ENCODE results near the gene WDTC1. TPM values are rescaled to one million over a fixed set of nuclear protein-coding genes. Genes with fewer than 3 reads are reported as not detected.

The WDTC1 gene
- total and polyA plus RNA-seq, 2 of the 13 experiments (the other 11 are each of a cell fraction or from before 2014, with no cell fraction given), result 5.5 TPM

DNA sequence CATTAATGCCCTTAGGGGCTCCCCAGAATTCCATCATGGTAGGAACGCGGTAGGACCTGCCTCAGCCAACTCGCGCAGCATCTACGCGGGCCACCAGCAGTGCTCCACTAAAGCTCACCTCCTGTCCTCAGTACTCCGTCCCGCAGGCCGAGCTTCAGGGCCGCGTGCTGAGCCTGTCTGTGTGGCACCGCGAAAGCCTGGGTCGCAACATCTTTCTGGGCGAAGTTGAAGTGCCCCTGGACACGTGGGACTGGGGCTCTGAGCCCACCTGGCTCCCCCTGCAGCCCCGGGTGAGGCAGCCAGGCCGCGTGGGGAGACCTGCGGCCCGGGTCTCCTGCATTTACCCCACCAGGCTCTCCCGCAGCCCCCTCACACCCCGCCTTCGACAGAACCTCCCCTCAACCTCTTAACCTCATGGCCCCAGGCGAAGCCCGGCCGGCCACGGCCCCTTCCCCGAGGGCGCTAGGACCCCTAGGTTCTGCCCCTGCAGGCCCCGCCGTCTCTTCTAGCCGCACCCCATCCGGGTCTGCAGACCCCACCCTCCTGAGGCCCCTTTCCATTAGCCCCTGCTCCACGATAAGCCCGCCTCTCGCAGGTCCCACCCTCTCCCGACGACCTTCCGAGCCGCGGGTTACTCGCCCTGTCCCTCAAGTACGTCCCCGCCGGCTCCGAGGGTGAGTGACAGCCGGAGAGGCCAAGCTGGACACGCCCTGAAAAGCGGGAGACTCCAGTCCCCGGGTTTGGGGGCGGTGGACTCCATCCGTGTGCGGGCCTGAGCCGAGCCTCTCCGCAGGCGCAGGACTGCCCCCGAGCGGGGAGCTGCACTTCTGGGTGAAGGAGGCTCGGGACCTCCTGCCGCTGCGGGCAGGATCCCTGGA, 116.5 kb downstream of the WDTC1 start (continued):
- 0 out of 2 replicates have a peak, but pooled peaks have one; percentile 54 for TF ChIP-seq GFI1 (CRISPR knock-in tag; IDR thresholded peaks at IDR 0.05; ENCODE audit: borderline replicate concordance)
- TF ChIP-seq PRPF4 (IDR thresholded peaks at IDR 0.05; ENCODE audit: low read depth, low read length, poor library complexity, severe bottlenecking), result peak; percentile 22
- TF ChIP-seq, protein P1, sequence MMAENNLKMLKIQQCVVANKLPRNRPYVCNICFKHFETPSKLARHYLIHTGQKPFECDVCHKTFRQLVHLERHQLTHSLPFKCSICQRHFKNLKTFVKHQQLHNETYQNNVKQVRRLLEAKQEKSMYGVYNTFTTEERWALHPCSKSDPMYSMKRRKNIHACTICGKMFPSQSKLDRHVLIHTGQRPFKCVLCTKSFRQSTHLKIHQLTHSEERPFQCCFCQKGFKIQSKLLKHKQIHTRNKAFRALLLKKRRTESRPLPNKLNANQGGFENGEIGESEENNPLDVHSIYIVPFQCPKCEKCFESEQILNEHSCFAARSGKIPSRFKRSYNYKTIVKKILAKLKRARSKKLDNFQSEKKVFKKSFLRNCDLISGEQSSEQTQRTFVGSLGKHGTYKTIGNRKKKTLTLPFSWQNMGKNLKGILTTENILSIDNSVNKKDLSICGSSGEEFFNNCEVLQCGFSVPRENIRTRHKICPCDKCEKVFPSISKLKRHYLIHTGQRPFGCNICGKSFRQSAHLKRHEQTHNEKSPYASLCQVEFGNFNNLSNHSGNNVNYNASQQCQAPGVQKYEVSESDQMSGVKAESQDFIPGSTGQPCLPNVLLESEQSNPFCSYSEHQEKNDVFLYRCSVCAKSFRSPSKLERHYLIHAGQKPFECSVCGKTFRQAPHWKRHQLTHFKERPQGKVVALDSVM (CRISPR knock-in tag; IDR thresholded peaks at IDR 0.05), result peak; percentile 65; the same call in 1 of the 2 replicates
- TF ChIP-seq, protein P2, sequence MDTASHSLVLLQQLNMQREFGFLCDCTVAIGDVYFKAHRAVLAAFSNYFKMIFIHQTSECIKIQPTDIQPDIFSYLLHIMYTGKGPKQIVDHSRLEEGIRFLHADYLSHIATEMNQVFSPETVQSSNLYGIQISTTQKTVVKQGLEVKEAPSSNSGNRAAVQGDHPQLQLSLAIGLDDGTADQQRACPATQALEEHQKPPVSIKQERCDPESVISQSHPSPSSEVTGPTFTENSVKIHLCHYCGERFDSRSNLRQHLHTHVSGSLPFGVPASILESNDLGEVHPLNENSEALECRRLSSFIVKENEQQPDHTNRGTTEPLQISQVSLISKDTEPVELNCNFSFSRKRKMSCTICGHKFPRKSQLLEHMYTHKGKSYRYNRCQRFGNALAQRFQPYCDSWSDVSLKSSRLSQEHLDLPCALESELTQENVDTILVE (CRISPR knock-in tag; IDR thresholded peaks at IDR 0.05), result no peak
- peak; percentile 24; the same call in 1 of the 2 replicates for TF ChIP-seq ZNF614 (CRISPR knock-in tag; IDR thresholded peaks at IDR 0.05; ENCODE audit: borderline replicate concordance)
- TF ChIP-seq NR2C2 (CRISPR knock-in tag; IDR thresholded peaks at IDR 0.05; ENCODE audit: borderline replicate concordance), result no peak
- no peak for TF ChIP-seq ZNF577 (CRISPR knock-in tag; IDR thresholded peaks at IDR 0.05; ENCODE audit: borderline replicate concordance, low read depth)
- TF ChIP-seq KLF12 (CRISPR knock-in tag; IDR thresholded peaks at IDR 0.05; ENCODE audit: borderline replicate concordance), result peak; percentile 42; the same call in 1 of the 2 replicates
- peak; percentile 88 for TF ChIP-seq ZBTB33 (CRISPR knock-in tag; IDR thresholded peaks at IDR 0.05)
- no peak for TF ChIP-seq FOXP4 (CRISPR knock-in tag; IDR thresholded peaks at IDR 0.05)
- no peak for TF ChIP-seq REXO4 (CRISPR knock-in tag; IDR thresholded peaks at IDR 0.05; ENCODE audit: borderline replicate concordance)
- no peak for TF ChIP-seq HINFP (CRISPR knock-in tag; IDR thresholded peaks at IDR 0.05; ENCODE audit: low read depth)
- TF ChIP-seq SOX13 (IDR thresholded peaks at IDR 0.05), result no peak
- TF ChIP-seq SOX13 (CRISPR knock-in tag; conservative IDR thresholded peaks at IDR 0.05 in 1 of 2, IDR thresholded peaks at IDR 0.05 in 1 of 2), result peak in 1 of 2 experiments; percentile 5; a peak in 1 of 4 replicates
- TF ChIP-seq, protein P3, sequence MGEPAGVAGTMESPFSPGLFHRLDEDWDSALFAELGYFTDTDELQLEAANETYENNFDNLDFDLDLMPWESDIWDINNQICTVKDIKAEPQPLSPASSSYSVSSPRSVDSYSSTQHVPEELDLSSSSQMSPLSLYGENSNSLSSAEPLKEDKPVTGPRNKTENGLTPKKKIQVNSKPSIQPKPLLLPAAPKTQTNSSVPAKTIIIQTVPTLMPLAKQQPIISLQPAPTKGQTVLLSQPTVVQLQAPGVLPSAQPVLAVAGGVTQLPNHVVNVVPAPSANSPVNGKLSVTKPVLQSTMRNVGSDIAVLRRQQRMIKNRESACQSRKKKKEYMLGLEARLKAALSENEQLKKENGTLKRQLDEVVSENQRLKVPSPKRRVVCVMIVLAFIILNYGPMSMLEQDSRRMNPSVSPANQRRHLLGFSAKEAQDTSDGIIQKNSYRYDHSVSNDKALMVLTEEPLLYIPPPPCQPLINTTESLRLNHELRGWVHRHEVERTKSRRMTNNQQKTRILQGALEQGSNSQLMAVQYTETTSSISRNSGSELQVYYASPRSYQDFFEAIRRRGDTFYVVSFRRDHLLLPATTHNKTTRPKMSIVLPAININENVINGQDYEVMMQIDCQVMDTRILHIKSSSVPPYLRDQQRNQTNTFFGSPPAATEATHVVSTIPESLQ (CRISPR knock-in tag; conservative IDR thresholded peaks at IDR 0.05), result no peak
